Transverse colon (tissue), 4 donors: ENCODE data around the gene LSM3.

Experiments used
- POLR2A ChIP-seq: fragments of 450-650 bp; IDR thresholded peaks from one replicate; pipeline ENCODE4 v1.6.1; 2016; ENCODE audit warnings: antibody characterized with exemption, mild to moderate bottlenecking, moderate library complexity
- POLR2AphosphoS5 ChIP-seq, 3 donors: sonication (generic); formaldehyde crosslinking; IDR thresholded peaks; one replicate each; pipeline ENCODE4 v1.6.1; 2016; ENCODE audit warnings: antibody characterized with exemption in 3 of 3
- TF ChIP-seq, protein P1 (sequence below), 5 experiments: fragments of 200-600 bp in 3 of 5; fragments of 450-650 bp in 2 of 5; sonication (generic) in 3 of 5; IDR thresholded peaks; 1 replicate in 2 of 5; 2 replicates in 3 of 5; pipeline ENCODE4 v1.5.1; 2016 to 2017; ENCODE audit warnings: antibody characterized with exemption in 5 of 5, inconsistent platforms in 3 of 5, mild to moderate bottlenecking in 2 of 5, moderate library complexity in 1 of 5

- TF ChIP-seq, protein P1, sequence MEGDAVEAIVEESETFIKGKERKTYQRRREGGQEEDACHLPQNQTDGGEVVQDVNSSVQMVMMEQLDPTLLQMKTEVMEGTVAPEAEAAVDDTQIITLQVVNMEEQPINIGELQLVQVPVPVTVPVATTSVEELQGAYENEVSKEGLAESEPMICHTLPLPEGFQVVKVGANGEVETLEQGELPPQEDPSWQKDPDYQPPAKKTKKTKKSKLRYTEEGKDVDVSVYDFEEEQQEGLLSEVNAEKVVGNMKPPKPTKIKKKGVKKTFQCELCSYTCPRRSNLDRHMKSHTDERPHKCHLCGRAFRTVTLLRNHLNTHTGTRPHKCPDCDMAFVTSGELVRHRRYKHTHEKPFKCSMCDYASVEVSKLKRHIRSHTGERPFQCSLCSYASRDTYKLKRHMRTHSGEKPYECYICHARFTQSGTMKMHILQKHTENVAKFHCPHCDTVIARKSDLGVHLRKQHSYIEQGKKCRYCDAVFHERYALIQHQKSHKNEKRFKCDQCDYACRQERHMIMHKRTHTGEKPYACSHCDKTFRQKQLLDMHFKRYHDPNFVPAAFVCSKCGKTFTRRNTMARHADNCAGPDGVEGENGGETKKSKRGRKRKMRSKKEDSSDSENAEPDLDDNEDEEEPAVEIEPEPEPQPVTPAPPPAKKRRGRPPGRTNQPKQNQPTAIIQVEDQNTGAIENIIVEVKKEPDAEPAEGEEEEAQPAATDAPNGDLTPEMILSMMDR (IDR thresholded peaks at IDR 0.05), result no peak
- TF ChIP-seq POLR2A (no peak), POLR2AphosphoS5 (IDR thresholded peaks at IDR 0.05) (no peak)
Observed at GRCh38 chr3:14154276-14154675, 24.3 kb upstream of the LSM3 start.
